GM19099 (cell line): Measurements from ENCODE around the gene ARL6IP4.

Experiments
- POLR2A ChIP-seq: IDR thresholded peaks from 3 replicates; pipeline ENCODE4 v1.6.1; 2011; ENCODE audit warnings: low read depth; ENCODE audit not compliant: insufficient read length; ENCODE audit errors: extremely low read depth

ARL6IP4 gene

GRCh38 chr12:122980183-122981035 lies at the start of gene ARL6IP4:
Gene ARL6IP4, plus strand, starts transcription at chr12:122980681. Its CDS starts 459 bp downstream, at chr12:122981140.
- TF ChIP-seq POLR2A: peak; percentile 84

- TF ChIP-seq POLR2A: no peak
These were observed 48.3 kb upstream of the ARL6IP4 start for GRCh38 chr12:122932207-122932606.

DNA sequence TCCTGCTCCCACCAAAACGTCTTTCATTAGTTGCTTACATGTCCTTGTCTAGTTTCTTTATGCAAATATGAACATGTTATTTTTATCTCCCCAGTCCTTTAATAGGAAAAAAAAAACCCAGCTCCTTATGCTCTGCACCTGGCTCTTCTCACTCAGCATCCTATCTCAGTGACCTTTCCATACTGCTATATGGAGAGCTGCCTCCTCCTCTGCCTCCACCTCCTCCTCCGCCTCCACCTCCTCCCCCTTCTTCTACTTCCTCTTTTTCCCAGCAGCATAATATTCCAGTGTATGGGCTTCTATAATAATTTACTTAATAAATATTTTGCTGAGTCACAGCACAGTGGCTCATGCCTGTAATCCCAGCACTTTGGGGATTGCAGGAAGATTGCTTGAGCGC lies 45.8 kb upstream of the ARL6IP4 start:
- no peak for TF ChIP-seq POLR2A

GRCh38 chr12:122935318-122935717 lies 45.2 kb upstream of the ARL6IP4 start:
- no peak for TF ChIP-seq POLR2A

- no peak for TF ChIP-seq POLR2A
These were observed 42.8 kb upstream of the ARL6IP4 start for GRCh38 chr12:122937622-122938091.

- no peak for TF ChIP-seq POLR2A
These were observed 41.4 kb upstream of the ARL6IP4 start for GRCh38 chr12:122939125-122939524.

- TF ChIP-seq POLR2A: no peak
These were observed 37.8 kb upstream of the ARL6IP4 start for GRCh38 chr12:122942637-122943036.

- no peak for TF ChIP-seq POLR2A
These were observed 37.3 kb upstream of the ARL6IP4 start for GRCh38 chr12:122943196-122943595.

DNA sequence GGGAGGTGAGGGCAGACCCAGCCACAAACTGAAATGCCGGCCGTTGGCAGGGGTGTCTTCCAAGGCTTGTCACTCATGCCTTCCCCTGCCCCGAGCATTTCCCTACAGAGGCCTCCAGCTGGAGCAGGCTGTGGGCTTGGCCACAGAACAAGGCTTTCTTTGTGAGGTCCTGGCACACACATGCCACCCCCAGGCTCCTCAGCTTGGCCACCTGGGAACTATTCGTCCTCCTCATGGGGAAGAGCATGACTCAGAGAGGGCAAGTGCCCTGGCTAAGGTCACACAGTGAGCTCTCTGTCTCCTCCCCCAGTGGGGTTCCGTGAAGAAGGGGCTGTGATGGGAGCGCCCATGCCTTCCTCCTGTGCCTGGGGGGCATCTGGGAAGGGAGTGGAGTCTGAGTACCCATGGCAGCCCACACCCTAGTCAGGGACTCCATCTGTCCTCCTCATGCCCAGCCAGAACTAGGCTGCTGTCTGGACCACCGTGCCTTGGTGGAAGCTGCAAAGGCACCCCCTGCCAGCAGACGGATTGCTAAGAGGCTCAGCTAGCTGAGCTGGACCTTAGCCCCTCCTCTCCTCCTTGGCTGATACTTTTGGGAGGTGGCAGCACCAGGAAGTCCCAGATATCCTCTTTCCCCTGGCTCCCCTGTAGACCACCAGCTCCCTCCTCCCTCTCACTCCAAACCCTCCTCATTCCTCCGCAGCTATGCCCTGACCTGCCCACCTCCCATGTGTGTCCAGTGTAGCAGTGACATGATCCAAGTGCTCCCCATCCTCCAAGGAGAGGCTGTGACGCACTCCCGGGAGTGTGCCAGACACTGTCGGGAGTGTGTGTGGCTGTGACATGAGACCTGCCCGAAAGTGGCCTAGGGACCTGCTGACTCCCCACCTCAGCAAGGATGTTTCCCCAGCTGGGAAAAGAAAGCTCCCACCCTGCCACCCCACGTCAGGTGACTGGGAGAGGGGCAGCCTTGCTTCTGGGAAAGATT lies 35.6 kb upstream of the ARL6IP4 start:
- no peak for TF ChIP-seq POLR2A

DNA sequence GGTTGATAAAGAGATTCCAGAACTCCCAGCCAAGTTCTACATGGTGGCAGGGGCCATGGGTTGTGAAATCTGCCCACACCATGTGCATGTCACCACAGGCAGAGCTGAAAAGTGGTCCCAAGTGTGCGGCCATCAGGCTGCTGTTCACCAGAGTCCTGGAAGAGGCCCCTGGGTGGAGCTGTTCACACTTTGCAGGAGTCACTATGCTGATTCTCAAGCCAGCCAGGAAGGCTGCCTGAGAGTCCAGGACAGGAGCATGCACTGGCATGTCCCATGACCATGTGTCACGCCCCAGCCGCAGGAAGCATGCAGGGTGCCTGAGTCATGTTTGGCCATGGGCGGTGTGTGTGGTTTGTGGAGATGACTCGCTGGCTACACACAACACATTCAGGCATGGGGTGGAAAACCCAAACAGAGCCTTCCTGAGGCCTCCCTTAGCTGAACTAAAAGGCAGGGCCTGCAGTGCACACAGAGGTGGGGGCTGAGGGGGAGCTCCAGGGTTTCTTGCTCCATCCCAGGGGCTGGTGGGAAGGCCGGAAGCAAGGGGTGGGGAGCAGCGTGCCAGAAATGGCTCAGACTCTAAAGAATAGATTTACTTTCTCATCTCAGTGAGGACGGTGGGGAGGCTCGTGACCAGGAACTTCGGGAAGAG lies 33.7 kb upstream of the ARL6IP4 start:
- no peak for TF ChIP-seq POLR2A

- no peak for TF ChIP-seq POLR2A
These were observed 33.1 kb upstream of the ARL6IP4 start for GRCh38 chr12:122947352-122947792.

- no peak for TF ChIP-seq POLR2A
These were observed 31.9 kb upstream of the ARL6IP4 start for GRCh38 chr12:122948605-122949004.

- TF ChIP-seq POLR2A: no peak
These were observed 31.1 kb upstream of the ARL6IP4 start for GRCh38 chr12:122949405-122949804.

- no peak for TF ChIP-seq POLR2A
These were observed 30.4 kb upstream of the ARL6IP4 start for GRCh38 chr12:122949816-122950675.
